Mesothelial cell of epicardium (in vitro differentiated cells): ENCODE measurements around the gene XNDC1N. TPM values are rescaled to one million over a fixed set of nuclear protein-coding genes. Genes with fewer than 3 reads are reported as not detected.

ENCODE experiments used
- DNase-seq, 2 experiments: peaks; one replicate each; pipeline ENCODE4 v3.0.0; 2021; ENCODE audit warnings: low spot score in 2 of 2; ENCODE audit not compliant: unreplicated experiment in 2 of 2
- H3K27ac Mint-ChIP-seq: 2 replicates; pipeline ENCODE4 v1.8.0; 2021; ENCODE audit warnings: mixed read lengths
- H3K27me3 Mint-ChIP-seq: 2 replicates; pipeline ENCODE4 v1.8.0; 2021; ENCODE audit warnings: low read depth, mixed read lengths
- H3K36me3 Mint-ChIP-seq: 2 replicates; pipeline ENCODE4 v1.8.0; 2021; ENCODE audit warnings: mixed read lengths
- H3K4me1 Mint-ChIP-seq: 2 replicates; pipeline ENCODE4 v1.8.0; 2021; ENCODE audit warnings: mixed read lengths
- H3K4me3 Mint-ChIP-seq: 2 replicates; pipeline ENCODE4 v1.8.0; 2021; ENCODE audit warnings: mild to moderate bottlenecking, moderate library complexity, mixed read lengths
- H3K9me3 Mint-ChIP-seq: 2 replicates; pipeline ENCODE4 v1.8.0; 2021; ENCODE audit warnings: mixed read lengths
- CTCF ChIP-seq: fragments of 200-600 bp; sonication (generic); IDR thresholded peaks from one replicate; pipeline ENCODE4 v1.5.0; 2021; ENCODE audit warnings: antibody characterized with exemption; ENCODE audit not compliant: unreplicated experiment
- total RNA-seq: library from RNA; stranded (reverse); gene quantifications from 3 replicates; pipeline ENCODE4 v1.2.1, GENCODE V29; 2021

The XNDC1N gene
- total RNA-seq, 1 donor from 2014 or later, result 16.8 TPM

DNA sequence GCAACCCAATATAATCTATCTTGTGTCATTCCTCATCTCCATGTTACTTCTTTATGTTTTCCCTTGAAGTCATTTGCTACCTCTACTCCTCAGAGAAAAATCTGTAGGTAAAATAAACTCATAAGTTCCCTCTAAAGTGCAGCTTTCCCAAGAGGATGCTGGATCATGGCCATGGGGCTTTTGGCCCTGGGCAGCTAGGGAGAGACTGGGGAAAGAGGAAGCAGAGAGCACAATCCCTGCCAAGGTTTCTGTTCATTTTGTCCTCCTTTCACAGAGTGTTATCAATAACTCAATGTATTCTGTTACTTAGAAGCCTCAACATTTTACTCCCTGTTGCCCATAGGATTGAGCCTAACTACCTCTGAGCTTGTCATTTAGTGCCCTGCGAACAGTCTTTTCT is 9.4 kb upstream of the XNDC1N start:
- TF ChIP-seq CTCF, result no peak
- Mint-ChIP-seq H3K9me3 (no peaks in the 10 kb centered on the region), H3K4me3 (no peak overlapping the region), H3K27ac (no peak overlapping the region), H3K36me3 (no peaks in the 10 kb centered on the region), H3K4me1 (no peaks in the 10 kb centered on the region), H3K27me3 (no peaks in the 10 kb centered on the region)
- no peak for DNase-seq

GRCh38 chr11:71936825-71937224 is 8.4 kb upstream of the XNDC1N start:
- no peaks in the 10 kb centered on the region for H3K36me3 Mint-ChIP-seq
- H3K4me3 Mint-ChIP-seq, result no peak overlapping the region
- no peak overlapping the region for H3K27ac Mint-ChIP-seq
- DNase-seq, result no peak
- H3K9me3 Mint-ChIP-seq, result no peaks in the 10 kb centered on the region
- no peak for TF ChIP-seq CTCF
- H3K27me3 Mint-ChIP-seq, result no peaks in the 10 kb centered on the region
- H3K4me1 Mint-ChIP-seq, result no peaks in the 10 kb centered on the region

- Mint-ChIP-seq H3K9me3 (no peaks in the 10 kb centered on the region), H3K4me1 (peaks cover 2% of the 10 kb centered on the region), H3K27me3 (no peaks in the 10 kb centered on the region), H3K27ac (no peak overlapping the region), H3K36me3 (no peaks in the 10 kb centered on the region), H3K4me3 (no peak overlapping the region)
- no peak for TF ChIP-seq CTCF
- no peak for DNase-seq
Observed at GRCh38 chr11:71935338-71935925, 7.0 kb upstream of the XNDC1N start.

DNA sequence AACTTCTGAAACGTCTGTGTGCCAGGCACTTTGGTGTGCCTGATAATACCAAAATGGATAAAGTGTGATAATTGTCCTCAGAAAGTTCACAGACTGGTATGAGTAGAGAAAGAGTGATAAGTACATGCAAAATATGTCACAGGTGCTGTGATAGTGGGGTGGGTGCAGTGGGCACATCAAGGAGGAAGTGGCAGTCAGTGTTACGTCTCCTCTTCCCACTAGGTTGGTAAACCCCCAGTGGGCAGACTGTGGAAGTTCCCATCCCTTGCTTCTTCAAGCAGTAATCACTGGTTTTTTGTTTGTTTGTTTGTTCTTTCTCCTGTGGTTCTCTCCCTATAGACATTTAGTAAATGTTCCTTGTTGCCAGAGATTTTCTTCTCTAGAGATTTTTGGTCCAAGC is 5.8 kb upstream of the XNDC1N start:
- Mint-ChIP-seq H3K4me1 (peaks cover 14% of the 10 kb centered on the region), H3K27ac (no peak overlapping the region), H3K36me3 (no peaks in the 10 kb centered on the region), H3K4me3 (no peak overlapping the region), H3K9me3 (no peaks in the 10 kb centered on the region), H3K27me3 (no peaks in the 10 kb centered on the region)
- DNase-seq, result no peak
- no peak for TF ChIP-seq CTCF

DNA sequence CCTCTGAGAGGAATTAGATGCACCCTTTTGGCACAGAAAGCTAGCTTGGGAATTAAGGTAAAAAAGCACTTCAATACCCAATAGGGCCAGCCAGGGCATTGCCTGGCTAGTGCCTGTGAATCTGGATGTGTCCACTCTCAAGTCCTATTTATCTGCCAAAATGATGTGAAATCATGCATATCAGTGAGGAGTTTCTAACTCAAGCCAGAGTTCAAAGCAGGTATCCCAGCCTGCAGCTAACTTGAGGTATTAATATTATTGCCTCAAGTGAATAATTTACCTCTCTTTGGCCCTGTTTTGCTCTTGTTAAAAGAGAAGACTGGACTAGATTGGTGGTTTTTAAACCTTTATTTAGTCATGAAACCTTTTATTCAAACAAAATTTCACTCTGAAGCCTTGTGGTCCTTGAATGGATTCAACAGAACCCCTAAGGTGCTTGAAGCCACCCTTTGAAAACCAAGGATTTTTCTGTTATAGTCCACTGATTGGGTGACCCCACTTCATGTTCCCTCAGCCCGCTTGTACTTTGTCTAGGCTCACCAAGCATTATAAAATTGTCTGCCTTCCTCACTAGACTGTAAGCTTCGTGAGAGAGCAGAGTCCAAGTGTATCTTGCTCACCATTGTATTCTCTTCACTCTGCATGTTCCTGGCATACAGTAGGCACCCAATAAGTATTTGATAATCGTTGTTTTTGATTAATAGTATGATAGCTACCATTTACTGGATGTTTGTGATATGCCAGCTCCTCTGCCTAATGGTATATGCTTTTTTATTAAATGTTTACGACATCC is 4.9 kb upstream of the XNDC1N start:
- peaks cover 17% of the 10 kb centered on the region for H3K4me1 Mint-ChIP-seq
- H3K27me3 Mint-ChIP-seq, result no peaks in the 10 kb centered on the region
- DNase-seq, result no peak
- no peak overlapping the region for H3K27ac Mint-ChIP-seq
- TF ChIP-seq CTCF, result no peak
- H3K36me3 Mint-ChIP-seq, result no peaks in the 10 kb centered on the region
- no peaks in the 10 kb centered on the region for H3K9me3 Mint-ChIP-seq
- H3K4me3 Mint-ChIP-seq, result no peak overlapping the region
